Fibroblast of the conjunctiva (primary cell): Measurements from ENCODE around the gene OXCT1.
A peak's percentile ranks its signal among the peaks of the same experiment; 100 is the strongest.
"Not testable (repeated sequence)": the region's sequence is repeated elsewhere in the genome, so short reads cannot be mapped to it uniquely, and the experiment has no call there.

Source experiments
- DNase-seq: peaks from one replicate; pipeline ENCODE4 v3.0.0-alpha.2; 2010; ENCODE audit warnings: low read depth

Gene OXCT1

GRCh38 chr5:41874512-41875060 lies 4.4 kb upstream of the OXCT1 start:
- DNase-seq, result no peak

DNA sequence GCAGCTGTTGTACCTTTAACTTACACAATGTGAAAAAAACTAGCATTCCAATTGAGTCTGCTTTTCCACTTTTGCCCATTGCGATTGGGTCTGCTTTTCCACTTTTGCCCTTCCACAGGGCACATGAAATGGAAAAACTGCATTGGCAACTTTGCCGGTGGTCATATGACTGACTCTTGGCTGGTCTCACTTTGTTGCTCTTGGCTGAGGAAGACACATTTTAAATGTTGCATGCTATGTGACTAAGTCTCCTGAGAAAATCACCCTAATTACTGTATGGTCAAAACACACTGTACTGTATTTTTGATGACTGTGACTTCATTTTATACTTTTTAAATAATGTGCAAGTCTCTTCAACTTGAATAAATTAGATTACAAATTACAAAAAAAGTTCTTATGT lies 1.6 kb upstream of the OXCT1 start:
- peak; percentile 48 for DNase-seq

DNA sequence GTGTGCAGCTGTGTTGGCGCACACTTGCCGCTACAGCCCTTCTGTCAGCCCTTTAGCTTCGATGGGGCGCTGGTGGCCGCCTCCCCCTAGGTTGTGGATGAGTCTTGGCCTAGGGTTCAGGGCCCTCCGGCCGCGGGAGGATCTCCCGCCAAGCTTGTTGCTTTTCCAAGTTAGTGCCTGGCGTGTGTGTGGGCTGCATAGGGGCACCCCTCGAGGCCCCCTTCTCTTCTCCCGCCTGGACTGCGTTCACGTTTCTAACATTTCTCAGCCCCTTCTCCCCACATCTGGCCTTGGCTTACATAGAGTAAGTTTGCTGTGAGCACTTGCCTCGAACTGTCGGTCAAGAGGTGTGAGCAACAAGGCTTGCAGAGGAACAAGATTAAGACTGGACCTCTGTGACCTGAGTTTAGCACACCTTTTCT lies 413 bp upstream of the OXCT1 start:
- no peak for DNase-seq

DNA sequence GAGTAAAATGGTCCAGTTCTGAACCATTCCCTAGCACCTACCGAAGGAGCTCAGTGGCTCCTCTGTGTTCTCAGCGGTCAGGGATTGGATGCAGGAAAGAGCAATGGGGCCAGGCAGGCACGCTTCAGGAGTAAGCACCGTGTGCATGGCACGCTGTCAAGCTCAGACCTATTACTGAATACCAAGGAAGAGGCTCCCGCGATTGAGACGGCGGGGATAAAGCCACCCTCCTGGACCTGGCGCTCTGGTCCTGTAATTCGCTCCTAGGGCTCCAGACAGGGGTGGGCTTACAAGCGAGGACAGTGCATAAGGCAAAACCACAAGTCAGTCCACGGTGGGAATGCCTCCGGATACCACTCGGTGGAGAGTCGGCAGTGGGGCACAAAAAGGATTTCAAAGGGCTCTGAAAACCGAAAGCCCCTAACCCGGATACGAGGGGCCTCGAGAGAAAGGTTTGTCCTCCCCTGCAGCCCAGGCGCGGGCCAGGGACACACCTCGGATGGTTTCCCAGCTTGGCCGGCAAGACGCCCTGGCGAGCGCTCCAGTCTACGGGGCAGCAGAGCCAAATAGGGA lies 988 bp downstream of the OXCT1 start:
- DNase-seq, result no peak

DNA sequence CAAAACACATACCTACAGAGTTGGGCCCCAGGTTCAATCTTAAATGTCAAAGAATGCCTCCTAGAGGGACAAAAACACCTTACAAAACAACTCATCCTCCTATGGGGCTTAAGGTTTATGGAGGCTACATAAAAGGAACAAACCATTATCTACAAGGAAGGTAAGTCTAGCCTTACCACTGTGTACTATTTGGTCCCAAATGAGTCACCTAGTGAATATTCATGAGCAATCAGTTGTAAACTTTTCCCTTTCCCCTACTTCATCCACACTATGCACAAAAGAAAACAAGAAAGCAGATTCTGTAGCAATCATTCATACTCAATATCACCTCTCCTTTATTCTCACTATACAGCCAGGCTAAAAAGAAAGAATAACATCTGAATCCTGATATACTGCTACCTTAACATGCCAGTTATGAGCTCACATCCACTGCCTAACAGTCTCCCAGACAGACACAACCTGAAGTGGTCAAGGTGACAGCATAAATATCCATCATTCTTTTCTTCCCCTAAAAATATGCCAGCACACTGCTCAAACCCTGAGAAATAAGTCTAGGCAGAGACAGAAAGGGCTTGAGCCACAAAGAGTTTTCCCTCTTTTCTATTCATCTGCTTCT lies 6.2 kb downstream of the OXCT1 start:
- DNase-seq, result no peak

DNA sequence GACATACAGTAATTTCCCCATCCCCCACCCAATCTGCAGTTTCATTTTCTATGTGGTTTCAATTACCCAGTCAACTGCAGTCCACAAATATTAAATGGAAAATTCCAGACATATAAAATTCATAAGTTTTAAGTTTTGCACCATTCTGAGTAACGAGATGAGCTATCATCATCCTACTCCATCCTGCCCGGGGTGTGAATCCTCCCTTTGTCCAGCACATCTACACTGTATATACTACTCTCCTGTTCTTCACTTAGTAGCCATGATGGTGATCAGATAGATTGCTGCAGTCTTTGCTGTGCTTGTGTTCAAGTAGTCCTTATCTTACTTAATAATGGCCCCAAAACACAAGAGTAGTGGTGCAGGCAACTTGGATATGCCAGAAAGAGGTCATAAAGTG lies 11.3 kb downstream of the OXCT1 start:
- no peak for DNase-seq

DNA sequence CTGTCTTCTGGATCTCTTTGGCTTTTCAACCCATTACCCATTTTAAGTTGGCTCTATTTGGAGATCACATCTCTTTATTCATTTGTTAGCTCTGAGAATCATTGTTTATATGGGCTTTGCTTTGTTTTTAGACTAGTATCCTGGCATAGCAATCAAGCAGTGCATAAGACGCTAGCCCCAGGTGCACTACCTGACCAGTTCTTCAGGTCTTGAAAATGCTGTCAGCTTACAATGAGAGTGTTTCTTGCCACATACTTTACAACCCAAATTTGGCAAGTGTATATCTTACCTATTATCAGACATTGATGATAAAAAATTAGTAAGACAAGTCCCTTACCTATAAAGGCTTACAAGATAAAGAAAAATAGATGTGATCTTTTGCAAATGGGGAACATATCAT lies 12.2 kb downstream of the OXCT1 start:
- no peak for DNase-seq

- peak; percentile 71 for DNase-seq
Observed at GRCh38 chr5:41856644-41857491, 13.4 kb downstream of the OXCT1 start.

- DNase-seq, result no peak
Observed at GRCh38 chr5:41852293-41852692, 17.9 kb downstream of the OXCT1 start.

GRCh38 chr5:41851116-41851515 lies 19.1 kb downstream of the OXCT1 start:
- no peak for DNase-seq

DNA sequence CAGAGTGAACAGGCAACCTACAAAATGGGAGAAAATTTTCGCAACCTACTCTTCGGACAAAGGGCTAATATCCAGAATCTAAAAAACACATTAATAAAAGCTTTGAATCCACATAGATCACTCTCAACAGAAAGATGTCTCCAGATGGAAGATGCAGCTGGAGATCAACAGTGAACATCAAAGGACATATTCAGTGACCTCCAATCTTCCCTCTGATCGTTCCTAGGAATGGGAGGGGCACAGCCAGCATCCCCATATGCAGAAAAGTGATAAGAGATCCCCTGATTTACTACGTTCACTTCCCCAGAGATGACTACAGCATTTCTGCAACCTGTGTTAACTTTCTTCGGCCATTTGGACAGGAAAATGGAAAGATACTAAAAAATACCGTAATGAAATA lies 21.2 kb downstream of the OXCT1 start:
- DNase-seq, result no peak

- DNase-seq, result not testable (repeated sequence)
Observed at GRCh38 chr5:41845751-41846150, 24.5 kb downstream of the OXCT1 start.

DNA sequence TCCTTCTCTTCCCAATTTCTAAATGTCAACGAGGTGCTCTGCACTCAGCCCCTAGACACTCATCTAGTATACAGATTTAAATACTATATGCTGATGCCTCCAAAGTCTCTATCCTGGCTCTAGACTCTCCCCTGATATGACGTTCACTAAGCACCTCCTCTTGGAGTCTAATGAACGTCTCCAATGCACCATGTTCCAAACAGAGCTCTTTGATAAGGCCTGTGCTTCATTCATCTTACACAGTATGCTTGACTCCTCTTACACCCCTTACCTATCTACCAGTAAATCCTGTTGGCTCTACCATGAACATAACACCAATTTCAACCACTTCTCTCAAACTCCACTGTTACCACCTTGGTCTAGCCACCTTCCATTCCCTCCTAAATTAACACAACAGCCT lies 25.7 kb downstream of the OXCT1 start:
- no peak for DNase-seq

GRCh38 chr5:41843456-41844370 lies 26.5 kb downstream of the OXCT1 start:
- DNase-seq, result peak; percentile 57

DNA sequence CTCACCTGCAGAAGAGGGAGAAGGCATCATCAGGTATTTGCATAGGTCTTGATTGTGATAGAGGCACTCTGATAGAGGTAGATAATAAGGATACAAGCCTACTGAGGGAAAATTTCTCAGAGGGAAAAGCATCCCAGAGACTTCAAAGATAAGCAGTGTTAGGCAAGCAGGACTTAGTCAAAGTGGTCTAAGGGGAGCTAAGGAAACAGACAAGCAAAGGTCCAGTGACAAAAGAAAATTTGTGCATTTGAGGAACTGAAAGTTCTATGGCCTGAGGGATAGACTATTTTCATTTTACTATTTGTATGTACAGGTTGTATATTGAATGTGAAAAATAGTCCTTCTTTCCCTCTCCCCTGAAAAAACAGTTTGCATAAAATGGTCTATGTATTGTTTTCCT lies 27.4 kb downstream of the OXCT1 start:
- DNase-seq, result no peak

DNA sequence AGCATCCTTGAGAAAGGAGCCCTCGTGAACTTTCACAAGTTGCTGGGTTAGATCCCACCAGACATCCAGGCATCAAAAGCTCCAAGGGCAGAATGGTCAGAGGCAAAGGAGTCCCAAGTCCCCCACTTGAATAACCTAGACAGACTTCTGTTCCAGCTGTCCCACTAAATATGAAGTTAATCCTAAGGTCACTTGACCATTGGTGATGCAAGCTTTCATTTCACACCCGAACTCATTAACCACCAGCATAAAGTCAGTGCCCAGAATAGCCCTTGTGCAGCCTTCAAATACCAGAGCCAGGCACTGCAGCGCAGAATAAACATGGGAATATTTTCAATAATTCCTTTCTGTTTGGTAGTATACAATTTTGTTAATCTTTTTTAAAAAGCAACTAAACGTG lies 28.9 kb downstream of the OXCT1 start:
- DNase-seq, result no peak

- DNase-seq, result no peak
Observed at GRCh38 chr5:41840251-41840650, 30.0 kb downstream of the OXCT1 start.

GRCh38 chr5:41837793-41838192 lies 32.4 kb downstream of the OXCT1 start:
- no peak for DNase-seq

- DNase-seq, result peak; percentile 71
Observed at GRCh38 chr5:41835645-41836044, 34.6 kb downstream of the OXCT1 start.

GRCh38 chr5:41834506-41834905 lies 35.7 kb downstream of the OXCT1 start:
- DNase-seq, result no peak

DNA sequence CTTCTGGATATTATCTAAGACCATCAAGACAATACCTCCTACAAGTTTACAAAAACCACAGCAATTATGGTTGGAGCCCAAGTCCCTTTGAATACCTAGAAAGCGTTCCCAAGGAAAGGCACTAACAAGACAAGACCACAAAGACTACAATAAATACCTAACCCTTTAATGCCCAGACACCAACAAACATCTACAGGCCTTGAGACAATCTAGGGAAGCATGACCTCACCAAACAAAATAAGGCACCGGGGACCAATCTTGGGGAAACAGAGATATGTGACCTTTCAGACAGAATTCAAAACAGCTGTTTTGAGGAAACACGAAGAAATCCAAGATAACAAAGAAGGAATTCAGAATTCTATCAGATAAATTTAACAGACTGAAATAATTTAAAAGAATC lies 37.8 kb downstream of the OXCT1 start:
- DNase-seq, result no peak

- DNase-seq, result no peak
Observed at GRCh38 chr5:41831155-41831554, 39.1 kb downstream of the OXCT1 start.
